HCT116 (cell line): Measurements from ENCODE around the gene ZXDC.

Source experiments
- POLR2A ChIP-seq: IDR thresholded peaks from 2 replicates; pipeline ENCODE4 v1.7.0; 2011; ENCODE audit warnings: borderline replicate concordance; ENCODE audit not compliant: insufficient read depth, insufficient read length; ENCODE audit errors: extremely low read depth
- POLR2AphosphoS5 ChIP-seq: IDR thresholded peaks from 2 replicates; pipeline ENCODE4 v1.6.1; 2011; ENCODE audit warnings: mild to moderate bottlenecking, low read depth, low read length, moderate library complexity
- TF ChIP-seq, protein P1 (sequence below): IDR thresholded peaks from 2 replicates; pipeline ENCODE4 v1.6.1; 2012

GRCh38 chr3:126412841-126413692 is 62.6 kb downstream of the ZXDC start:
- TF ChIP-seq POLR2AphosphoS5 = no peak
- TF ChIP-seq, protein P1, sequence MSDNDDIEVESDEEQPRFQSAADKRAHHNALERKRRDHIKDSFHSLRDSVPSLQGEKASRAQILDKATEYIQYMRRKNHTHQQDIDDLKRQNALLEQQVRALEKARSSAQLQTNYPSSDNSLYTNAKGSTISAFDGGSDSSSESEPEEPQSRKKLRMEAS = no peak
- TF ChIP-seq POLR2A = no peak
